ENCODE results near the gene GRK5.

GRK5 gene

GRCh38 chr10:119396008-119396708 is 188.8 kb downstream of the GRK5 start:
- DNase-seq (ENCODE audit: low read depth) = no peak
- TF ChIP-seq CTCF (IDR thresholded peaks at IDR 0.05; ENCODE audit: control insufficient read depth, extremely low read depth, insufficient read depth) = no peak
- H3K4me3 ChIP-seq (ENCODE audit: low read depth, low read length) = no peak overlapping the region

GRCh38 chr10:119396709-119397071 is 189.3 kb downstream of the GRK5 start:
- no peak overlapping the region for H3K4me3 ChIP-seq (ENCODE audit: low read depth, low read length)
- DNase-seq (ENCODE audit: low read depth) = no peak
- TF ChIP-seq CTCF (IDR thresholded peaks at IDR 0.05; ENCODE audit: control insufficient read depth, extremely low read depth, insufficient read depth) = no peak

- no peak for TF ChIP-seq CTCF (IDR thresholded peaks at IDR 0.05; ENCODE audit: control insufficient read depth, extremely low read depth, insufficient read depth)
- no peak overlapping the region for H3K4me3 ChIP-seq (ENCODE audit: low read depth, low read length)
- DNase-seq (ENCODE audit: low read depth) = no peak
These were observed 190.0 kb downstream of the GRK5 start for GRCh38 chr10:119397416-119397815.

- no peak for TF ChIP-seq CTCF (IDR thresholded peaks at IDR 0.05; ENCODE audit: control insufficient read depth, extremely low read depth, insufficient read depth)
- no peak for DNase-seq (ENCODE audit: low read depth)
- H3K4me3 ChIP-seq (ENCODE audit: low read depth, low read length) = no peak overlapping the region
These were observed 191.6 kb downstream of the GRK5 start for GRCh38 chr10:119398996-119399395.

- no peak overlapping the region for H3K4me3 ChIP-seq (ENCODE audit: low read depth, low read length)
- no peak for TF ChIP-seq CTCF (IDR thresholded peaks at IDR 0.05; ENCODE audit: control insufficient read depth, extremely low read depth, insufficient read depth)
- DNase-seq (ENCODE audit: low read depth) = no peak
These were observed 192.1 kb downstream of the GRK5 start for GRCh38 chr10:119399466-119399865.

- no peak for DNase-seq (ENCODE audit: low read depth)
- no peak overlapping the region for H3K4me3 ChIP-seq (ENCODE audit: low read depth, low read length)
- TF ChIP-seq CTCF (IDR thresholded peaks at IDR 0.05; ENCODE audit: control insufficient read depth, extremely low read depth, insufficient read depth) = no peak
These were observed 194.5 kb downstream of the GRK5 start for GRCh38 chr10:119401671-119402395.
